B cell (primary cell): ENCODE measurements around the gene LCN2. TPM values are rescaled to one million over a fixed set of nuclear protein-coding genes. Genes with fewer than 3 reads are reported as not detected.

Experiments used
- ATAC-seq: fragments of 200-7000 bp; cut with Tn5 transposase; one replicate; pipeline ENCODE4 v1.10.0; 2021; ENCODE audit warnings: low read depth, mild to moderate bottlenecking, moderate number of reproducible peaks, moderate library complexity
- CTCF ChIA-PET: fragments of 350-600 bp; sonication (Branson Sonifier 250); formaldehyde crosslinking; loops from one replicate; lab custom pipeline; 2021; ENCODE audit warnings: antibody characterized with exemption, inconsistent platforms; lab: Charles Lee
- POLR2A ChIA-PET: fragments of 350-600 bp; sonication (Branson Sonifier 250); formaldehyde crosslinking; loops from one replicate; lab custom pipeline; 2021; ENCODE audit warnings: antibody characterized with exemption; lab: Charles Lee
- DNase-seq: peaks from one replicate; pipeline ENCODE4 v3.0.0; 2013
- H2AFZ ChIP-seq: 2 replicates; pipeline ENCODE4 v1.6.1; 2012; ENCODE audit warnings: mild to moderate bottlenecking, low read depth, low read length; ENCODE audit not compliant: insufficient read depth, poor library complexity, severe bottlenecking
- H3K27ac ChIP-seq, 2 donors: 1 replicate in 1 of 2; 2 replicates in 1 of 2; pipeline ENCODE4 v1.5.1; 2012 to 2013; ENCODE audit warnings: low read length in 2 of 2, mild to moderate bottlenecking in 2 of 2, moderate library complexity in 1 of 2
- H3K27me3 ChIP-seq, 4 experiments: fragments of 200-600 bp in 1 of 4; sonication (generic) in 1 of 4; replicated peaks in 1 of 4; 1 replicate in 2 of 4; 2 replicates in 2 of 4; pipeline versions ENCODE4 v1.6.1 to v1.7.0; 2013 to 2016; ENCODE audit warnings: low read length in 3 of 4, mild to moderate bottlenecking in 2 of 4, mixed read lengths in 1 of 4, moderate library complexity in 1 of 4; ENCODE audit not compliant: insufficient read depth in 4 of 4, control insufficient read depth in 3 of 4; ENCODE audit errors: control extremely low read depth in 1 of 4
- H3K36me3 ChIP-seq, 2 experiments: replicated peaks in 1 of 2; 1 replicate in 1 of 2; 2 replicates in 1 of 2; pipeline versions ENCODE4 v1.6.1 to v1.7.1; 2013; ENCODE audit warnings: low read length in 1 of 2; ENCODE audit not compliant: insufficient read depth in 2 of 2, control insufficient read depth in 1 of 2; ENCODE audit errors: control extremely low read depth in 1 of 2, extremely low read depth in 1 of 2
- H3K4me1 ChIP-seq, 2 donors: fragments of 200-600 bp in 1 of 2; sonication (generic) in 1 of 2; 1 replicate in 1 of 2; 2 replicates in 1 of 2; pipeline versions ENCODE4 v1.5.1 to v1.6.1; 2013 to 2017; ENCODE audit warnings: low read length in 2 of 2; ENCODE audit not compliant: control insufficient read depth in 2 of 2, insufficient read depth in 2 of 2
- H3K4me2 ChIP-seq: replicated peaks from 2 replicates; pipeline ENCODE3; 2012; ENCODE audit warnings: mild to moderate bottlenecking, low read depth, low read length; ENCODE audit not compliant: poor library complexity, severe bottlenecking
- H3K4me3 ChIP-seq, 5 experiments: fragments of 200-600 bp in 1 of 5; sonication (generic) in 1 of 5; 1 replicate in 3 of 5; 2 replicates in 2 of 5; pipeline versions ENCODE4 v1.5.1 to v1.7.0; 2011 to 2016; ENCODE audit warnings: low read length in 4 of 5, mild to moderate bottlenecking in 4 of 5, low read depth in 2 of 5, control low read depth in 1 of 5, moderate library complexity in 1 of 5; ENCODE audit not compliant: insufficient read depth in 1 of 5; ENCODE audit errors: control extremely low read depth in 1 of 5, extremely low read depth in 1 of 5
- H3K79me2 ChIP-seq: fragments of 200-600 bp; sonication (generic); one replicate; pipeline ENCODE4 v1.6.0; 2016; ENCODE audit warnings: low read length; ENCODE audit not compliant: control insufficient read depth, insufficient read depth
- H3K9ac ChIP-seq: fragments of 200-600 bp; sonication (generic); 2 replicates; pipeline ENCODE4 v1.6.1; 2017; ENCODE audit warnings: mild to moderate bottlenecking, low read length, moderate library complexity
- H3K9me3 ChIP-seq, 3 donors: one replicate each; pipeline versions ENCODE4 v1.6.1 to v1.7.1; 2013; ENCODE audit warnings: low read length in 2 of 3; ENCODE audit not compliant: control insufficient read depth in 2 of 3, insufficient read depth in 1 of 3; ENCODE audit errors: control extremely low read depth in 1 of 3
- H4K20me1 ChIP-seq: 2 replicates; pipeline ENCODE4 v1.6.0; 2012; ENCODE audit warnings: mild to moderate bottlenecking, low read length; ENCODE audit not compliant: insufficient read depth, control insufficient read depth, poor library complexity, severe bottlenecking
- H3K27ac Mint-ChIP-seq: one replicate; pipeline ENCODE4 v1.8.0; 2021; ENCODE audit warnings: mixed read lengths
- H3K27me3 Mint-ChIP-seq: one replicate; pipeline ENCODE4 v1.8.0; 2021; ENCODE audit warnings: mixed read lengths
- H3K4me1 Mint-ChIP-seq: one replicate; pipeline ENCODE4 v1.8.0; 2021; ENCODE audit warnings: mixed read lengths
- H3K4me3 Mint-ChIP-seq: one replicate; pipeline ENCODE4 v1.8.0; 2021; ENCODE audit warnings: mixed read lengths
- H3K9me3 Mint-ChIP-seq: one replicate; pipeline ENCODE4 v1.8.0; 2022; ENCODE audit warnings: mixed read lengths; ENCODE audit not compliant: insufficient read depth
- EZH2 ChIP-seq: IDR thresholded peaks from 2 replicates; pipeline ENCODE4 v1.6.1; 2012; ENCODE audit warnings: borderline replicate concordance, low read depth, mild to moderate bottlenecking, moderate library complexity, low read length; ENCODE audit not compliant: insufficient read depth, poor library complexity, severe bottlenecking
- WGBS: methylation state at CpG from one replicate; pipeline ENCODE4 v1.1.5; 2013; ENCODE audit warnings: missing lambda C conversion rate; ENCODE audit not compliant: insufficient coverage; 5-methylcytosine and 5-hydroxymethylcytosine counted together
- intact Hi-C: fragments of 100-400 bp; cut with micrococcal nuclease; formaldehyde crosslinking; loops from one replicate; pipeline ENCODE4 v1.10.0; 2022
- polyA plus RNA-seq: library from polyadenylated mRNA; depleted of rRNA; stranded (reverse); fragments of >200 nt; gene quantifications from 2 replicates; pipeline ENCODE4 v1.2.3, GENCODE V29; 2012
- total RNA-seq, 2 donors: library from RNA; stranded (reverse); fragments of 120-200 nt in 1 of 2; gene quantifications; 1 replicate in 1 of 2; 2 replicates in 1 of 2; pipeline versions ENCODE4 v1.2.3 to v1.2.4, GENCODE V29; 2013 to 2022
- TF ChIP-seq, protein P1 (sequence below): fragments of 200-600 bp; IDR thresholded peaks from one replicate; pipeline ENCODE4 v1.8.0; 2022; ENCODE audit warnings: antibody characterized with exemption, mild to moderate bottlenecking

The LCN2 gene
- total and polyA plus RNA-seq, 2 donors (not counting 1 experiment from before 2014, with no cell fraction given): not detected

DNA sequence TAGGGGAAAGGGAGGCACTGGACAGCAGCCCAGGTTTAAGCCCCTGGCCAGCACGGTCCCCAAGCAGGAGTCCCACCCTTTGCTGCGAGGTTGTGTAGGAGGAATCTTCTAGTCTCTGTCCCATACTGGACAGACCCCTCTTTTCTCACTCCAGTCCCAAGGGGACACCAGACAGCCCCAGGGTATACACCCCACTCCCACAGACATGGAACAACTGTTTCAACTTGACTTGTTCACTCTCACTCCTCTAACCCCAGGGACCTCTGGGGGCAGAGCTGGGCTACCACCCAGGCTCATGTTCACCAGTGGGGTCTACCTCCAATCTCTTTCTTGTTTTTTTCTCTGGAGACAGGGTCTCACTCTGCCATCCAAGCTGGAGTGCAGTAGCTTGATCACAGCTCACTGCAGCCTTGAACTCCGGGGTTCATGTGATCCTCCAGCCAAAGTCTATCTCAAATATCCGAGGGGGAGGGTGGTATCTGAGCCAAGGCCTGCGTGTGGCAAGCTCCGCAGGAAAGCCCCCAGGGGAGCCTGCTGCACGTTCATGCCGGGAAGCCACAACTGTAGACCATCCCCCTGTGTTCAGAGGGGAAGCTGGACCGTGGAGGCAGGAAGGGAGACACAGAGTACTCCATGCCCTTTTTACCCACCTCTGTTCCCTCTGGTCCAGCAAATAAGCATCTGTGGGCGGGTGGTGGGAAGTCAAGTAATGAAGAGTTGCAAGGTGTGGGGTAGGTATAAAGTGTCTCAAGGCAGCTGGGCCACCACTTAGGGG lies 23.5 kb upstream of the LCN2 start:
- H3K4me3 Mint-ChIP-seq: peak overlapping the region; percentile 95
- intact Hi-C loops: loop anchor here (5.0 to 10.0 kb wide), 3 partner anchors 217 to 757 kb away; partner anchors contain the start of genes KYAT1, LRRC8A, SH2D3C and SLC27A4
- Histone ChIP-seq H4K20me1 (peaks cover 21% of the 10 kb centered on the region), H3K9ac (peak overlapping the region; percentile 29), H2AFZ (no peak overlapping the region), H3K27me3 (no peaks in the 10 kb centered on the region), H3K4me2 (peak overlapping the region; percentile 63), H3K36me3 (peaks cover 0 to 26% of the 10 kb centered on the region in 2 experiments), H3K4me3 (peak overlapping the region in 2 of 5 experiments; percentile 2 to 81), H3K4me1 (peaks cover 26 to 34% of the 10 kb centered on the region in 2 donors), H3K27ac (peak overlapping the region in 1 of 2 donors; percentile 23), H3K79me2 (peaks cover 29% of the 10 kb centered on the region), H3K9me3 (no peaks in the 10 kb centered on the region)
- no peaks in the 10 kb centered on the region for H3K9me3 Mint-ChIP-seq
- peak overlapping the region; percentile 78 for H3K27ac Mint-ChIP-seq
- ChIA-PET CTCF (interaction anchor here (0.9 to 6.1 kb wide), 6 partner anchors 9 to 184 kb away, joined by 3 to 49 read pairs (median 5); no protein-coding TSS in a partner anchor), POLR2A (no interaction called here)
- no peaks in the 10 kb centered on the region for H3K27me3 Mint-ChIP-seq
- no peak for TF ChIP-seq EZH2
- TF ChIP-seq, protein P1, sequence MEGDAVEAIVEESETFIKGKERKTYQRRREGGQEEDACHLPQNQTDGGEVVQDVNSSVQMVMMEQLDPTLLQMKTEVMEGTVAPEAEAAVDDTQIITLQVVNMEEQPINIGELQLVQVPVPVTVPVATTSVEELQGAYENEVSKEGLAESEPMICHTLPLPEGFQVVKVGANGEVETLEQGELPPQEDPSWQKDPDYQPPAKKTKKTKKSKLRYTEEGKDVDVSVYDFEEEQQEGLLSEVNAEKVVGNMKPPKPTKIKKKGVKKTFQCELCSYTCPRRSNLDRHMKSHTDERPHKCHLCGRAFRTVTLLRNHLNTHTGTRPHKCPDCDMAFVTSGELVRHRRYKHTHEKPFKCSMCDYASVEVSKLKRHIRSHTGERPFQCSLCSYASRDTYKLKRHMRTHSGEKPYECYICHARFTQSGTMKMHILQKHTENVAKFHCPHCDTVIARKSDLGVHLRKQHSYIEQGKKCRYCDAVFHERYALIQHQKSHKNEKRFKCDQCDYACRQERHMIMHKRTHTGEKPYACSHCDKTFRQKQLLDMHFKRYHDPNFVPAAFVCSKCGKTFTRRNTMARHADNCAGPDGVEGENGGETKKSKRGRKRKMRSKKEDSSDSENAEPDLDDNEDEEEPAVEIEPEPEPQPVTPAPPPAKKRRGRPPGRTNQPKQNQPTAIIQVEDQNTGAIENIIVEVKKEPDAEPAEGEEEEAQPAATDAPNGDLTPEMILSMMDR: no peak
- WGBS: 27% methylated on average over 6 of the region's 10 CpGs
- ATAC-seq (no peak), DNase-seq (no peak)
- H3K4me1 Mint-ChIP-seq: peaks cover 35% of the 10 kb centered on the region
